Endothelial cell (in vitro differentiated cells): Measurements from ENCODE around the gene OAS1. TPM values are rescaled to one million over a fixed set of nuclear protein-coding genes. Genes with fewer than 3 reads are reported as not detected.

Experiments
- DNase-seq: peaks from one replicate; pipeline ENCODE4 v3.0.0; 2021; ENCODE audit warnings: low spot score
- H3K27ac Mint-ChIP-seq: one replicate; pipeline ENCODE4 v1.8.0; 2021; ENCODE audit warnings: mixed read lengths, inconsistent platforms; ENCODE audit not compliant: unreplicated experiment
- H3K27me3 Mint-ChIP-seq: one replicate; pipeline ENCODE4 v1.8.0; 2021; ENCODE audit warnings: mild to moderate bottlenecking, moderate library complexity, mixed read lengths, inconsistent platforms; ENCODE audit not compliant: unreplicated experiment
- H3K36me3 Mint-ChIP-seq: one replicate; pipeline ENCODE4 v1.8.0; 2021; ENCODE audit warnings: mild to moderate bottlenecking, low read depth, mixed read lengths, inconsistent platforms; ENCODE audit not compliant: unreplicated experiment
- H3K4me1 Mint-ChIP-seq: one replicate; pipeline ENCODE4 v1.8.0; 2021; ENCODE audit warnings: mild to moderate bottlenecking, mixed read lengths, inconsistent platforms; ENCODE audit not compliant: unreplicated experiment
- H3K4me3 Mint-ChIP-seq: one replicate; pipeline ENCODE4 v1.8.0; 2021; ENCODE audit warnings: mild to moderate bottlenecking, mixed read lengths, inconsistent platforms; ENCODE audit not compliant: unreplicated experiment
- H3K9me3 Mint-ChIP-seq: one replicate; pipeline ENCODE4 v1.8.0; 2021; ENCODE audit warnings: mixed read lengths, inconsistent platforms; ENCODE audit not compliant: unreplicated experiment
- CTCF ChIP-seq: fragments of 200-600 bp; sonication (generic); IDR thresholded peaks from one replicate; pipeline ENCODE4 v1.5.0; 2021; ENCODE audit warnings: antibody characterized with exemption; ENCODE audit not compliant: unreplicated experiment
- total RNA-seq: library from RNA; stranded (reverse); fragmentation: NEBNext Ultra II Directional; extraction: Animal tissue kit (Norgen Biotek cat#: 25700); gene quantifications from one replicate; pipeline ENCODE4 v1.2.1, GENCODE V29; 2021; ENCODE audit not compliant: unreplicated experiment

The OAS1 gene
- total RNA-seq, 1 donor from 2014 or later, result 0.56 TPM

GRCh38 chr12:112927925-112928324 is 21.2 kb downstream of the OAS1 start:
- Mint-ChIP-seq H3K4me1 (no peaks in the 10 kb centered on the region), H3K36me3 (no peaks in the 10 kb centered on the region), H3K4me3 (no peak overlapping the region), H3K9me3 (no peaks in the 10 kb centered on the region), H3K27ac (no peak overlapping the region), H3K27me3 (no peaks in the 10 kb centered on the region)
- no peak for TF ChIP-seq CTCF
- DNase-seq, result no peak

DNA sequence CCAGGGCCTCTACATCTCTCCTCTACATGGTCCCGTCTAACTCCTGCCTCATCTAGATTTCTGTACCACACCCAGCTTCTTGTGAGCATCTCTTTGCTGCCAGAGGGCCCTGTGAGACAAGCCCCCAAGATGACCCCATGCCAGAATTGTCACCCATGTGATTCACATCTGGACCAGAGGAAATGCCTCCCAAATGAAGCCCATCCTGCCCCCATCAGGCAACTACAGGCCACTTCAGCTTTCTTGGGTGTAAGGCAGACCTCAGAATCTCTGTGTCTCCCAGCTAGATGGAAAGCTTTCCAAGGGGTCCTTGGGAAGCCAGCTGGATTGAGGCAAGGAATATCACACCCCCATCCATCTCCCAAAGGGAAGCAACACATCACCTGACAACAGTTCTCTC is 22.2 kb downstream of the OAS1 start:
- Mint-ChIP-seq H3K27ac (no peak overlapping the region), H3K27me3 (no peaks in the 10 kb centered on the region), H3K9me3 (no peaks in the 10 kb centered on the region), H3K36me3 (no peaks in the 10 kb centered on the region), H3K4me3 (no peak overlapping the region), H3K4me1 (no peaks in the 10 kb centered on the region)
- no peak for DNase-seq
- TF ChIP-seq CTCF, result no peak

GRCh38 chr12:112929715-112930114 is 23.0 kb downstream of the OAS1 start:
- Mint-ChIP-seq H3K36me3 (no peaks in the 10 kb centered on the region), H3K27me3 (no peaks in the 10 kb centered on the region), H3K9me3 (no peaks in the 10 kb centered on the region), H3K4me3 (no peak overlapping the region), H3K27ac (no peak overlapping the region), H3K4me1 (no peaks in the 10 kb centered on the region)
- no peak for DNase-seq
- no peak for TF ChIP-seq CTCF

GRCh38 chr12:112930350-112930749 is 23.6 kb downstream of the OAS1 start:
- Mint-ChIP-seq H3K9me3 (no peaks in the 10 kb centered on the region), H3K27me3 (no peaks in the 10 kb centered on the region), H3K36me3 (no peaks in the 10 kb centered on the region), H3K27ac (no peak overlapping the region), H3K4me3 (no peak overlapping the region), H3K4me1 (no peaks in the 10 kb centered on the region)
- DNase-seq, result no peak
- TF ChIP-seq CTCF, result no peak

DNA sequence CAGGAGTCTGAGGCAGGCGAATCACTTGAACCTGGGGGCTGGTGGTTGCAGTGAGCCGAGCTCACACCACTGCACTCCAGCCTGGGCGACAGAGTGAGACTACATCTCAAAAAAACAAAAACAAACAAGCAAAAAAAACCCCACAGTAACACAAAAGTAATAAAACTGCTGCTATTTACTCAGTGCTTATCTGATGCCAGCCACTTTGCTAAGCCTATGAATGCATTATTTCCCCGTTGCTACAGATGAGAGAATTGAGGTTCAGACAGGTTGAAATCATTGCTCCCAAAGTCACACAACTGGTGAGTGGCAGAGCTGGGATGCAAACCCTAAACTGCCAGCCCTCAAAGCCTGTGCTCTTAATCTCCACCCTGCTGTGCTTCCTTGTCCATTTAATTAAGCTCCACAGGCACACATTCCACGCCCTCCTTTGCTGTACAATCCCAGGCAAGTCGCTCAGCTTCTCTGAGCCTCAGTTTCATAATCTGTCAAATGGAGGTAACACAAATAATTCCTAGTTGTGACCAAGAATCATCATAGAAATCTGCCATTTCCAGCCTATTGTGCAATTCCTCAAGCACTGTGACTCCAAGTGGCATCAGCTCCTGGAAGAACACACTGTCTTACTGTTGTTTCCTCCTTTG is 25.8 kb downstream of the OAS1 start:
- no peak for TF ChIP-seq CTCF
- H3K27me3 Mint-ChIP-seq, result no peaks in the 10 kb centered on the region
- no peak overlapping the region for H3K27ac Mint-ChIP-seq
- H3K4me1 Mint-ChIP-seq, result no peaks in the 10 kb centered on the region
- no peaks in the 10 kb centered on the region for H3K36me3 Mint-ChIP-seq
- DNase-seq, result no peak
- H3K9me3 Mint-ChIP-seq, result no peaks in the 10 kb centered on the region
- no peak overlapping the region for H3K4me3 Mint-ChIP-seq
